GOT3 (cell line): ENCODE results near the gene KLHL35.
"Not testable (repeated sequence)": the region's sequence is repeated elsewhere in the genome, so short reads cannot be mapped to it uniquely, and the experiment has no call there.

Experiments
- DNase-seq: peaks from one replicate; lab custom pipeline; 2025; ENCODE audit warnings: mixed read lengths; lab: John Stamatoyannopoulos, UW

The KLHL35 gene

DNA sequence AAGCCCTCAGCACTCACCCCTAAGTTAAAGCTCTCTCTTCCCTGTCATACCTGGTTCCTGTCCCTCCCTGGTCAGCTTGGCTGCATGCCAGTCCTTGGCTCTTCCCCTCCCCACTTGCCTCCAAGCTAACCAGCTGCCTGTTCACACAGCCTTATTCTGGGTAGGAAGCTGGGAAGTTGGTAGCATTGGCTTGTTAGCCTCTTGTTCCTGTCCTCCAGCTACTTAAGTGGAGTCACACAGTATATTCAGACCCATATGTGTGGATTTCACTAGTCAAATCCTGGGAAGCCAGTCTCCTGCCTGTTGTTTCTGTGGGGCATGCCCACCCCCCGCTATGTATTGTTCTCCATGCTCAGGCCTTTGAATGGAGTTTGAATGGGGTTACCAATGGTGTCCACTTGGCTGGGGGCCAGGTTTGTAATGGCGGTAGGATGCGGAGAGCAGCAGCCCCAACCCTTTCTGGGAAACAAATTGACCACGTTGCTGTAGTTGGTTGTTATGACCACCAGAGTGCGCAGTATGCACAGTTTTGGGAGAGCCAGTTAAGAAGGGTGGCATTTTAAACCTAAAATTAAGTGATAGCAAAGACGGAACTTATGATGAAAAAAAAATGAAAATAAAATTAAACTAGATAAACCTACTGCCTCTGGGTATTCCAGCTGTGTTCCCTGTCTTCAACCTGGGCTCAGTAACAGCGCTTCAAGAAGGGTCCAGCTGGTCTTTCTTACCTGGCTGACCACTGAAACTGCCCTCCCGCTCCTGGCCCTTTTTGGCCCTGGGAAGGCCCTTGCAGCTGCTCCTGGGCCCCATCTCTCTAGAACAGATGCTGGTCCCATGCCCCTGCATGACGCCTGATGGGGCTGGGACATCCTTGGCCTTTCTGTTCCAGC lies 44.4 kb downstream of the KLHL35 start:
- no peak for DNase-seq

DNA sequence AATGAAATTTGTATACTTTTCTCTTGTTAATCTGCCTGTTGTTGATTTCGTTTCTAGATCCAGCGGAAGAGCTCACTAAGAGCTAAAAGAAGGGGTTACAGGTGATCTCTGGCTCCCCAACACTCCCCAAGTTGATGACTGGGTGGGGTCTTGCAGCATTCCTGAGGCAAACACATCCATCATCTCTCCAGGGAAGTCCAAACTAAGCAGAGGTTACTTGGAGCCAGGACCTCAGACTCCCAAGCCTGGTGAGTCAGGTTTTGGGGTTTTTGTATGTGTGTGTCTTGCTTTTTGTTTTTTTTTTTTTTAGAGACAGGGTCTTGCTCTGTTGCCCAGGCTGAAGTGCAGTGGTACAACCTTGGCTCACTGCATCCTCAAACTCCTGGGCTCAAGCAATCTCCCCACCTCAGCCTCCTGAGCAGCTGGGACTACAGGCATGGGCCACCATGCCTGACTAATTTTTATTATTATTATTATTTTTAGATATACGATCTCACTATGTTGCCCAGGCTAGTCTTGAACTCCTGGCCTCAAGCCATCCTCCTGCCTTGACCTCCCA lies 45.2 kb downstream of the KLHL35 start:
- no peak for DNase-seq

DNA sequence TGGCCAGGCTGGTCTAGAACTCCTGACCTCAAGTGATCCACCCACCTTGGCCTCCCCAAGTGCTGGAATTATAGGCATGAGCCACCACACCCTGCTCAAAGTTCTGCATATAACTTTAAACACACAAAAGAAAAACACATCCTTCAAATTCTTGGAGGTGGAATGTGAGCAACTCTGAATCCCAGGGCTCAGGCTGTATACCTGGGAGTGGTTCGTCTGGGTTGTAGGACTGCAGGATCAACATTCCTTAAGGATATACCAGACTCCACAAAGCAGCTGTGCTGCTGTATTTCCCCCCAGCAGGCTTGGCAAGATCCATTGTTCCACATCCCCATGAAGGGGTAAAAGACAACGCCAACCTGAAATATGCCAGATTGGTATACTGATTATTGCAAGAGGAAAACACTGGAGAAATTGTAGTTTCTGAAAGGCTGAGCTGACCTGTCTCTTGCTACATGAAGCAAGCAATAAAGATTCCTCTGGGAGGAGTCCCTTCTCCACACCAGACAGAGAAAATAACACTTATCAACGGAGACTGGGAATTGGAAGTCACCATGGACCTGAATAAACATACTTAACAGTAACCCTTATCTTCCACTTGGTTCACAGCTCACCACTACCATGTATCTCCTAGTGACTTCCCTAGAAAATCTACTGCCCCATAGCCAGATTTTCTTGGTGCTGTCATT lies 45.9 kb downstream of the KLHL35 start:
- no peak for DNase-seq

GRCh38 chr11:75384438-75385080 lies 48.4 kb downstream of the KLHL35 start:
- DNase-seq, result no peak

DNA sequence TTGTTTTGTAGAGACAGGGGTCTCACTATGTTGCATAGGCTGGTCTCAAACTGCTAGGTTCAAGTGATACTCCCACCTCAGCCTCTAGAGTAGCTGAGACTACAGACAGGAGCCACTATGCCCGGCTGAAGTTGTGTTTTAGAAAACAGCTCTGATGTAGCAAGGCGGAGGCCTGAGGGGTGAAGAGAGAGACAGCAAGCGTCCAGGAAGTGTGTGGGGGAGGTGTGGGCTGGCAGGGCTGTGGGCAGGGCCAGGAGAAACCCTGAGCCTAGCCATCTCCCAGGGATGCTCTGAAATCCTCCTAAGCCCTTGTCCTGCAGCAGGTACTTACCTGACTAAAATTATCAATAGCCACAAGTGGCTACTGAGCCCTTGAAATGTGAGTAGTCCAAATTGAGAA lies 49.8 kb downstream of the KLHL35 start:
- no peak for DNase-seq

GRCh38 chr11:75380716-75381420 lies 52.1 kb downstream of the KLHL35 start:
- no peak for DNase-seq

GRCh38 chr11:75380245-75380644 lies 52.8 kb downstream of the KLHL35 start:
- DNase-seq, result no peak

- not testable (repeated sequence) for DNase-seq
Observed at GRCh38 chr11:75378776-75379175, 54.2 kb downstream of the KLHL35 start.

DNA sequence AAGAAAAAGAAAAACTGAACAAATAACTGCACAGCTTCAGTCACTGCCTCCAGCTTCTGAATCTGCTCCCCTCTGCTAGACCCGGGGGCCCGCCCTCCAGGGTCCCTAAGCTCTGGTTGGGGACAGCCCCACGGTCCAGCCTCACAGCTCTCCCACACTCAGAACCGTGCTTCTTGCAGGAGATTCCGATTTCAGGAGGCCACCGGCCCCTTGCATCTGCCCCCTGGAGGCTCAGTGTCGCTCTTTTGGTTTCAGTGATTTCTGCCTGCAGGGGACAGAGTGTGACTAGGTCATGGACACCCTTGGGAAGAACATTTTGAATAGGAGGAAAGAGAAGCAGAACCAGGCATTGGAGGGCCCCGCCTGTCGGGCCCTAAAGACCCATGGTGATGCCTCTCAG lies 56.8 kb downstream of the KLHL35 start:
- DNase-seq, result no peak

DNA sequence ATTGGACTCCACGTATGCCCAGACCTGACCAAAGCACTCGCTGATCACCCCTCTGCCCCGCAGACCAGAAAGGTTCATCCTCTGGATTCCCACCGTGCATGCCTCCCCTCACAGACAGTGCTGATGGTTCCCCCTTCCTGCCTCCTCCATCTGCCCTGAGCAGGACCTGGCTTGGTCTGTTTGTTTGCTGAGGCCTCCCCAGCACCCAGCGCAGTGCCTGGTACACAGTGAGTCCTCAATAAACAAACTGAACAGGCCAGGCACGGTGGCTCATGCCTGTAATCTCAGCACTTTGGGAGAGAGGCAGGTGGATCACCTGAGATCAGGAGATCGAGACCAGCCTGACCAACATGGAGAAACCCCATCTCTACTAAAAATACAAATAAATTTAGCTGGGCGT lies 57.4 kb downstream of the KLHL35 start:
- DNase-seq, result no peak

GRCh38 chr11:75374646-75375045 lies 58.4 kb downstream of the KLHL35 start:
- DNase-seq, result no peak

DNA sequence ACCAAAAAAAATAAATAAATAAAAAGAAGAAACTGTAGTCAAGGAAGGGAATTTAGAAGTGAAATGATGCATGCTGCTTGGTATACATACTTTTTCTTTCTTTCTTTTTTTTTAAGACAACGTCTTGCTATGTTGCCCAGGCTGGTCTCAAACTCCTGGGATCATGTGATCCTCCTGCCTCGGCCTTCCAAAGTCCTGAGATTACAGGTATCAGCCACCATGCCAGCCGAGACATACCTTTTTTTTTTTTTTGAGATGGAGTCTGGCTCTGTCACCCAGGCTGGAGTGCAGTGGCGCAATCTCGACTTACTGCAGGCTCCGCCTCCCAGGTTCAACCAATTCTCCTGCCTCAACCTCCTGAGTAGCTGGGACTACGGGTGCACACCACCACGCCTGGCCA lies 59.8 kb downstream of the KLHL35 start:
- DNase-seq, result no peak
